NCI-H1417 (cell line): ENCODE results near the gene CUX1.
"Not testable (repeated sequence)": the region's sequence is repeated elsewhere in the genome, so short reads cannot be mapped to it uniquely, and the experiment has no call there.

ENCODE experiments used
- DNase-seq, 3 experiments: peaks; one replicate each; lab custom pipeline; 2025; lab: John Stamatoyannopoulos, UW

Gene CUX1

GRCh38 chr7:101795461-101795860 lies 22.0 kb upstream of the CUX1 start:
- DNase-seq: no peak

GRCh38 chr7:101798173-101798572 lies 19.3 kb upstream of the CUX1 start:
- not testable (repeated sequence) for DNase-seq

- no peak for DNase-seq
Observed at GRCh38 chr7:101803203-101804087, 14.0 kb upstream of the CUX1 start.

- DNase-seq: peak in 2 of 3 experiments; percentile 29 to 47
Observed at GRCh38 chr7:101804088-101804963, 13.1 kb upstream of the CUX1 start.

GRCh38 chr7:101804967-101805366 lies 12.5 kb upstream of the CUX1 start:
- DNase-seq: peak in 1 of 3 experiments; percentile 16

- no peak for DNase-seq
Observed at GRCh38 chr7:101812595-101812994, 4.8 kb upstream of the CUX1 start.

GRCh38 chr7:101813402-101814019 lies 3.9 kb upstream of the CUX1 start:
- no peak for DNase-seq

GRCh38 chr7:101814081-101814990 lies 3.1 kb upstream of the CUX1 start:
- peak; percentile 38 to 68 (median 63) for DNase-seq

GRCh38 chr7:101814991-101815825 lies 2.2 kb upstream of the CUX1 start:
- DNase-seq: peak; percentile 70 to 80 (median 77)

GRCh38 chr7:101815826-101816594 lies 1.4 kb upstream of the CUX1 start:
- peak; percentile 84 to 91 (median 85) for DNase-seq

- DNase-seq: peak; percentile 31 to 65 (median 63)
Observed at GRCh38 chr7:101816595-101817470, 593 bp upstream of the CUX1 start.

GRCh38 chr7:101818287-101819071 lies 1.1 kb downstream of the CUX1 start:
- no peak for DNase-seq

- no peak for DNase-seq
Observed at GRCh38 chr7:101819183-101819582, 1.8 kb downstream of the CUX1 start.

GRCh38 chr7:101819913-101820522 lies 2.6 kb downstream of the CUX1 start:
- no peak for DNase-seq

- no peak for DNase-seq
Observed at GRCh38 chr7:101820703-101821102, 3.3 kb downstream of the CUX1 start.

GRCh38 chr7:101822632-101823031 lies 5.2 kb downstream of the CUX1 start:
- not testable (repeated sequence) for DNase-seq

- no peak for DNase-seq
Observed at GRCh38 chr7:101823096-101823495, 5.7 kb downstream of the CUX1 start.
